GM19239 (cell line): ENCODE measurements around the gene AMOTL2.
A peak's percentile ranks its signal among the peaks of the same experiment; 100 is the strongest.

ENCODE experiments used
- DNase-seq: peaks from one replicate; pipeline ENCODE4 v3.0.0; 2011; ENCODE audit warnings: low spot score; ENCODE audit not compliant: insufficient read length
- FAIRE-seq: peaks from 2 replicates; lab custom pipeline; 2011; peaks lifted over from hg19 to GRCh38; lab: Jason Lieb, UNC

AMOTL2 gene

GRCh38 chr3:134367869-134368750, 6.1 kb downstream of the AMOTL2 start:
- DNase-seq (no peak), FAIRE-seq (no peak)

- FAIRE-seq (no peak), DNase-seq (no peak)
Observed at GRCh38 chr3:134366928-134367811, 7.1 kb downstream of the AMOTL2 start.

- FAIRE-seq, result no peak
- no peak for DNase-seq
Observed at GRCh38 chr3:134366221-134366927, 7.9 kb downstream of the AMOTL2 start.

GRCh38 chr3:134365766-134366065, 8.5 kb downstream of the AMOTL2 start:
- DNase-seq (no peak), FAIRE-seq (no peak)

- FAIRE-seq, result no peak
- no peak for DNase-seq
Observed at GRCh38 chr3:134364936-134365765, 9.1 kb downstream of the AMOTL2 start.

- DNase-seq (no peak), FAIRE-seq (no peak)
Observed at GRCh38 chr3:134364061-134364935, 9.9 kb downstream of the AMOTL2 start.

- DNase-seq (no peak), FAIRE-seq (no peak)
Observed at GRCh38 chr3:134363381-134363755, 10.9 kb downstream of the AMOTL2 start.

- no peak for DNase-seq
- no peak for FAIRE-seq
Observed at GRCh38 chr3:134362670-134363380, 11.4 kb downstream of the AMOTL2 start.

- DNase-seq (no peak), FAIRE-seq (no peak)
Observed at GRCh38 chr3:134362221-134362620, 12.0 kb downstream of the AMOTL2 start.

- FAIRE-seq, result no peak
- no peak for DNase-seq
Observed at GRCh38 chr3:134361162-134361835, 12.9 kb downstream of the AMOTL2 start.

GRCh38 chr3:134360046-134360445, 14.2 kb downstream of the AMOTL2 start:
- DNase-seq (no peak), FAIRE-seq (no peak)

GRCh38 chr3:134359121-134360010, 14.9 kb downstream of the AMOTL2 start:
- no peak for DNase-seq
- FAIRE-seq, result no peak

- no peak for FAIRE-seq
- peak; percentile 55 for DNase-seq
Observed at GRCh38 chr3:134357914-134358811, 16.1 kb downstream of the AMOTL2 start.

- no peak for FAIRE-seq
Observed at GRCh38 chr3:134357261-134357913, 16.9 kb downstream of the AMOTL2 start.

GRCh38 chr3:134356411-134357040, 17.7 kb downstream of the AMOTL2 start:
- DNase-seq (no peak), FAIRE-seq (no peak)

More at GRCh38 chr3:134357261-134357913, 16.9 kb downstream of the AMOTL2 start:
- no peak for DNase-seq
